GM04504 (cell line): ENCODE measurements around the gene CRYM.

Source experiments
- DNase-seq: peaks from one replicate; pipeline ENCODE4 v3.0.0-alpha.2; 2012; ENCODE audit warnings: low read depth

CRYM gene

GRCh38 chr16:21244518-21245215, 33.4 kb downstream of the CRYM start:
- no peak for DNase-seq

DNA sequence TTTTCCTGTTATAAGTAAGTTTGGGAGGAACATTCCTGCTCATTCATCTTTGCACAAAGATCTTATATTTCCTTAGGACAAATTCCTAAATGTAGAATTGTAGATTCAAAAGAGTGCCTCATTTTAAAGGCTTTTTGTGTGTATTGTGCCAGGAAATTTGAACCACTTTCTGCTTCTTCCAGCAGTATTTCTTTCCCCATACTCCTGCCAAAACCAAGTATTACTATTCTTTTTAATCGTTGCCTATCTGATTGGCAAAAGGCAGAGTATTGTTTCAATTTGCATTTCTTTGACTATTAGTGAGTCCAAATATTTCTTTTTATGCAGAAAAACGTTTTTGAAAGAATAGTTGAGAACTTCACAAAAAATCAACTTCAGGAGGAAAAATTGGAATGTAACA, 35.3 kb downstream of the CRYM start:
- DNase-seq = no peak

- DNase-seq = no peak
These were observed 38.4 kb downstream of the CRYM start for GRCh38 chr16:21239646-21240045.

- DNase-seq = no peak
These were observed 41.3 kb downstream of the CRYM start for GRCh38 chr16:21236831-21237230.

DNA sequence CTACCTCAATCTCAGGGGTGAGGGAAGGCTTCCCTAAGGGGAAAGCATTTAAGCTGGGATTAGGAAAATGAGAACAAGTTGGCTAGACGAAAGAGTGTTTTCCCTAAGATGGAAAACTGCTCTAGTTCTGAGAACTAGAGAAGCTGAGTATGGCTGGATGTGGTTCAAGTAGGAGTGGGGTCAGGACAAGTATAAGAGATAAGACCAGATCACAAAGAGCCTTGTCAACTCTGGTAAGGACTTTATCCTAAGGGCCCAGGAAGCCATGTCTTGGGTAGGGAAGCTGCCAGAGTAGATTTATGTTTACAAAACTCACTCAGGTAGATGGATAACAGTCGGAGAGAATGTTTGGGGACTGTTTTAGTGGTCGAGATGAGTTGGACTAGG, 42.9 kb downstream of the CRYM start:
- no peak for DNase-seq

- DNase-seq = no peak
These were observed 44.5 kb downstream of the CRYM start, which contains the start of gene ANKS4B for GRCh38 chr16:21233521-21234150. ANKS4B (plus strand) TSS chr16:21233699; CDS start chr16:21233738, 39 bp downstream.

- DNase-seq = no peak
These were observed 45.0 kb downstream of the CRYM start for GRCh38 chr16:21233045-21233520.

DNA sequence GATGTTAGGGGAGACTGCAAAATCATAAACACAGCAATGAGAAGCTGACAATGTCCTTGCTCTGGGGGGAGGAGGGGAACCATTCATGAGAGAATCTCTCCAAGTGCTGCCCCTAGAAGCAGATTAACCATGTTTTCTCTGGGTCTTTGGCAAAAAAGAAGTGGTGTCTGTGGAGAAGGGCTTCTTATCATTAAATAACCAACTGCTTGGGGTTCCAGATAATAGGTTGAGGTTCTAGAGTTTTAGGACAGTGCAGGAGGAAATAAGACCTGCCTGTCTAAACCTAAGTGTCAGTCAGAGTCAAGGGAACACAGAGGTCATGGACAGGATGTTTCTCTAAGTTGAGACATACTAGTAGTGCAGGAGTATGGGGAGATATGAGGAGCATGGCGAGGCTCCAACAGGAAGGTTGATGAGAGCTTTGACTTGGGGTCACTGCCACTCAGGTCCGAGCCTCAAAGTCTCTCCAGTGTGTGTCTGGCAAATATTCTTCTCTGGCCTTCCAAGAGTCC, 49.7 kb downstream of the CRYM start:
- DNase-seq = no peak

DNA sequence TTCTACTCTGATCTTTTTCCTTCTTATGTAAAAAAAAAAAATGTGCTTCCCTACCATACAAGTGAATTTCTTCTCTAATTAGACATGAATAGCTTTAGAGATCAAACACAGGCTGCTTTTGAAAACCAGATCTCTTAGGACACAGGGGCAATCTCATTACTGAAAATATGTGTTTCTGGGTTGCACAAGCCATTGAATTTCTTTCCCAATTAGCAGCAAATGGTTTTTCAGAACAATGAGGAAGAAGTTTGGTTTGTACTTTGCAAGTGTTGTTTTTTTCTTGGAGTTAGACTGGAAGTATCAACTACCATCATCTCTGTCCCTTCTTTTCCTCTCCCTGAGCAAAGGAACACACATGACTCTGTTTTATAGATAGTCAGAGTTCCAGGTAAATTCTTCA, 50.2 kb downstream of the CRYM start:
- no peak for DNase-seq

DNA sequence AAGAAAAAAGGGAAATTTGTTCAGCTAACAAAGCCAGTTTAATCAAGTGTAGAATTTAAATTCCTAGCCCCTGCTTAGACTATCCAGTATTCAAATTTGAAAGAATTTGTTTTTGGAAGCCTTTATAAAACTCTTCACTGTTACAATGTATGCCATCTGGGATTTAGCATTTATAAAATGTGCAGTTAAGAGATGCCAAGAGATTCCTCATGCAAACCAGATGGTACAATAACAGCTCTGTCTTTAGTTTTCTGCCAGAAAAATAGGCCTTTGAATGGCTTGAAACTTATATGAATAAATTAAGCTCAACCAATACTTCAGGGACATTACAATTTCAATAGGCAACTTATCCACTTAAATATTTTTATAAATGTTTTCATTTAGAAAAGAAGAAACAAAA, 51.3 kb downstream of the CRYM start:
- DNase-seq = no peak

DNA sequence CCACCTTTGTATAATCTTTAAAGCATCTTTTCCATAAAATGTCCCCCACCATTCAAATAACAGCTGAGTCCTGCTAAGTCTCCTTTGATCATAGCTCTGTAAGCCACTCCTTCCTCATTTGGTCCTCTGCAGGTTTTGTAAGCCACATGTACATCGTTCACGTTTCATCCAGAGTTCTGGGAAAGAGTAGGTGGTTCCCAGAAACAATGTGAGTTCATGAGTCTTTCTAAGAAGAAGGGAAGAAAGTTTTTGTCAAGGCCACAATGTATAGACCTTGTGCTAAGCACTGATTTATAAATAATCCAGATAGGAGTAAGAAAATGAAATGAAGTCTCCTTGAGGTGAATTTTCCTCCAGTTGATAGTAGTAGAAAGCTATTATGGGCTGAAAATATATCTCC, 53.3 kb downstream of the CRYM start:
- no peak for DNase-seq

DNA sequence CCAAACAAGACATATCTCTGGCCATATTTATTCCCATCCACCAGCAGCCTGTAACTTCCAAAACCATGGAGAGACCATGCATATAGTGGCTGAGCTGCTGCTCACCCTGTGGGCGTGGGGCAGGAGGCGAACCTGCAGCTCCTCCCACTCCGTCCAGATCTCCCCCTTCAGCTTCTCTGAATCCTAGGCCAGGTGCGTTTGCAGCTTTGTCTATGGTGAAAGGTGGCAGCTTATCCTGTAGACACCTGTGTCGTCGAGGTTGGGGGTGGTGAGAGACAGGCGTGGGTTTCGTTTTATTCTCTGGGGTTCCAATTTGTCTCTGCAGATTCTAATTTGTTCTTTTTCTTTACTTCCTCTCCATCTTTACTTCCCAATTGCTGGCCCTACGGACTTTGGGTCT, 54.3 kb downstream of the CRYM start:
- DNase-seq = no peak

- no peak for DNase-seq
These were observed 55.4 kb downstream of the CRYM start for GRCh38 chr16:21222495-21223337.

- no peak for DNase-seq
These were observed 58.5 kb downstream of the CRYM start for GRCh38 chr16:21219551-21219950.

DNA sequence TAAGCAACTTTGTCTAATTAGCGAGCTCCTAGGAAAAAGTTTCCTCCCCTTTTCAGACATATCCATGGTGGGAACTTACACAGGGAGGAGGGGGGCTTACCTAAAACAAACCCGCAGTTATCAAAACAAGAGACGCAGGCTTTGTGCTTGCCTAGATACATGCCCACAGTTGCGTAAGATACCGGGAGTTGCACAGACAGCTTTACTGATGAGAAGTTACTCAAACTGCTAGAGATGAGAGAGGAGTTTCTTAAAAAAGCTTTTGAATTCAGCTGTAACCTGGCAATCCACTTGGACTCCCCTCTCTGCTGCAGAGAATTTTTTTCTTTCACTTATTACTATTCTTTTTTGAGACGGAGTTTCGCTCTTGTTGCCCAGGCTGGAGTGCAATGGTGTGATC, 59.9 kb downstream of the CRYM start:
- DNase-seq = no peak

- no peak for DNase-seq
These were observed 61.0 kb downstream of the CRYM start for GRCh38 chr16:21217121-21217520.

DNA sequence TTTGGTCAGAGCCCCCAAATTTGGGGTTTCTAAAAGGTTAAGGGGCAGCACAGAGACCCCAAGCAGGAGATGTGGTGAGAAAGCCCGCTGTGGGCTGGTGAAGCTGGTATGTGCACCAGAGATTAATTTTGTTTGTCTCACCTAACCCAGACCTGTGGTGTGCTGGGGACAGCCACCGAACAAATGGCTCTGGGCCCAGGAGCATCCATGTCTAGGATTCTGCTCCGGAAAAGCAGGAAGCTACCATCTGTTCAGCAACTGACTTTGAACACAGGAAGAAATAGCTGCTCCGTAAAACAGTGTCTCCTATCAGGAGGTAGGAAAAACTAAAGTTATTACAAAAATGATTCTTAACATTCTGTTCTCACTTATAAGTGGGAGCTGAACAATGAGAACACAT, 64.0 kb downstream of the CRYM start:
- DNase-seq = no peak

- DNase-seq = no peak
These were observed 66.6 kb downstream of the CRYM start, which contains the start of gene ZP2 for GRCh38 chr16:21211486-21211885. ZP2 (minus strand) TSS chr16:21211574; CDS start chr16:21211547, 27 bp downstream.
